ENCODE measurements around the gene FRK.
A peak's percentile ranks its signal among the peaks of the same experiment; 100 is the strongest.
"Not testable (repeated sequence)": the region's sequence is repeated elsewhere in the genome, so short reads cannot be mapped to it uniquely, and the experiment has no call there.

FRK gene

GRCh38 chr6:116060572-116061283 is at the start of gene FRK:
TSS of gene FRK (minus strand) at chr6:116060891. CDS start at chr6:116060311, 580 bp downstream.
- no peak for DNase-seq (ENCODE audit: low read depth)

- no peak for DNase-seq (ENCODE audit: low read depth)
Measured at GRCh38 chr6:116108836-116109235, 48.1 kb upstream of the FRK start.

- no peak for DNase-seq (ENCODE audit: low read depth)
Measured at GRCh38 chr6:116106146-116106545, 45.5 kb upstream of the FRK start.

GRCh38 chr6:116105247-116105646 is 44.6 kb upstream of the FRK start:
- DNase-seq (ENCODE audit: low read depth): no peak

- DNase-seq (ENCODE audit: low read depth): no peak
Measured at GRCh38 chr6:116104636-116105035, 43.9 kb upstream of the FRK start.

- no peak for DNase-seq (ENCODE audit: low read depth)
Measured at GRCh38 chr6:116102873-116103272, 42.2 kb upstream of the FRK start.

GRCh38 chr6:116101790-116102189 is 41.1 kb upstream of the FRK start:
- no peak for DNase-seq (ENCODE audit: low read depth)

GRCh38 chr6:116101302-116101718 is 40.6 kb upstream of the FRK start:
- DNase-seq (ENCODE audit: low read depth): no peak

GRCh38 chr6:116100419-116101301 is 40.0 kb upstream of the FRK start, which contains the start of gene NT5DC1:
TSS of gene NT5DC1 (plus strand) at chr6:116100853. CDS start at chr6:116100931, 78 bp downstream.
- peak; percentile 72 for DNase-seq (ENCODE audit: low read depth)

GRCh38 chr6:116099036-116099435 is 38.3 kb upstream of the FRK start:
- DNase-seq (ENCODE audit: low read depth): no peak

- no peak for DNase-seq (ENCODE audit: low read depth)
Measured at GRCh38 chr6:116096979-116097816, 36.5 kb upstream of the FRK start.

GRCh38 chr6:116096048-116096759 is 35.5 kb upstream of the FRK start:
- DNase-seq (ENCODE audit: low read depth): not testable (repeated sequence)

- DNase-seq (ENCODE audit: low read depth): no peak
Measured at GRCh38 chr6:116094041-116094440, 33.4 kb upstream of the FRK start.

GRCh38 chr6:116090251-116090650 is 29.6 kb upstream of the FRK start:
- no peak for DNase-seq (ENCODE audit: low read depth)

- no peak for DNase-seq (ENCODE audit: low read depth)
Measured at GRCh38 chr6:116088946-116089345, 28.3 kb upstream of the FRK start.

- no peak for DNase-seq (ENCODE audit: low read depth)
Measured at GRCh38 chr6:116087437-116088027, 26.8 kb upstream of the FRK start.

GRCh38 chr6:116084284-116084683 is 23.6 kb upstream of the FRK start:
- DNase-seq (ENCODE audit: low read depth): no peak

GRCh38 chr6:116083052-116083451 is 22.4 kb upstream of the FRK start:
- no peak for DNase-seq (ENCODE audit: low read depth)

- DNase-seq (ENCODE audit: low read depth): no peak
Measured at GRCh38 chr6:116078945-116079344, 18.3 kb upstream of the FRK start.

GRCh38 chr6:116078522-116078921 is 17.8 kb upstream of the FRK start:
- no peak for DNase-seq (ENCODE audit: low read depth)

GRCh38 chr6:116074732-116075390 is 14.2 kb upstream of the FRK start:
- no peak for DNase-seq (ENCODE audit: low read depth)

Measured in stimulated activated CD8-positive, alpha-beta memory T cell treated with anti-CD3 and anti-CD28 coated beads, Interleukin-12 subunit alpha, Interleukin-12 subunit beta, amount 100 ng/mL, for 1 hour (primary cell).